SHP77 treated with DMSO at 0.1 percent for 48 hours (cell line): ENCODE results near the gene PRMT3.
A peak's percentile ranks its signal among the peaks of the same experiment; 100 is the strongest.
"Not testable (repeated sequence)": the region's sequence is repeated elsewhere in the genome, so short reads cannot be mapped to it uniquely, and the experiment has no call there.

Experiments
- DNase-seq: peaks from one replicate; lab custom pipeline; 2025; lab: John Stamatoyannopoulos, UW

The PRMT3 gene

DNA sequence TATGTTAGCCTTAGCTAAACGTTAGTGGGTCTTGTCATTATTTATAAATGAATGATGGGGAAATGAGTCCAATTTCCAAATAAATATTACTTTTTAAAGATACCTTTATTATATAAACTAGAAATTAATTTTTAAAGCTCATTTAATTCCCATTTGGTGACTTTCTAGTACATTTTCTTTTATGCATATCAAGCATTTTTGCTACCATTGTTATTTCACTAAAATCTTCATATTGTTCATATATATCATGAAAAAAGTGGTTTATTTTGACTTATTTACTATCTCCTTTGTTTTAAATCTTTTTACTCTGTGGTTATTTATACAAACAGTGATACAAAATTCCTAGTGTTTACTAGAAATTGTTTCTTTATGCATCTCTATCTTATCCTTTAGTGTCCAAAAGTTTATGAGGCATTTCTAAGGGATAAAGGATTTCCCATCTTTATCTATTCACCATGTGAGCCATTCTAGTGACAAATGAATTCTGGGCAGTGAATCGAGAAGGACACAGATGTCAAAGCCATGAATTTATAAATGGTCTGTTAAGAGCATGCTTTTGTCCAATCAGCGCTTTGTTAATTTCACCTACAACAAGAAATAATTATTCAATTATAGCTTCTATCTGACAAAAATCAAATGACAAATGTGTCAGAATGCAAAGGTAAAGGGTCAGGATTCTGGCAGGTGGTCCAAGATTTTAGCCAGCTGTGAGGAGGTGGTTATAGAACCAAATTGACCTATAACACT is 70.6 kb downstream of the PRMT3 start:
- DNase-seq, result no peak

DNA sequence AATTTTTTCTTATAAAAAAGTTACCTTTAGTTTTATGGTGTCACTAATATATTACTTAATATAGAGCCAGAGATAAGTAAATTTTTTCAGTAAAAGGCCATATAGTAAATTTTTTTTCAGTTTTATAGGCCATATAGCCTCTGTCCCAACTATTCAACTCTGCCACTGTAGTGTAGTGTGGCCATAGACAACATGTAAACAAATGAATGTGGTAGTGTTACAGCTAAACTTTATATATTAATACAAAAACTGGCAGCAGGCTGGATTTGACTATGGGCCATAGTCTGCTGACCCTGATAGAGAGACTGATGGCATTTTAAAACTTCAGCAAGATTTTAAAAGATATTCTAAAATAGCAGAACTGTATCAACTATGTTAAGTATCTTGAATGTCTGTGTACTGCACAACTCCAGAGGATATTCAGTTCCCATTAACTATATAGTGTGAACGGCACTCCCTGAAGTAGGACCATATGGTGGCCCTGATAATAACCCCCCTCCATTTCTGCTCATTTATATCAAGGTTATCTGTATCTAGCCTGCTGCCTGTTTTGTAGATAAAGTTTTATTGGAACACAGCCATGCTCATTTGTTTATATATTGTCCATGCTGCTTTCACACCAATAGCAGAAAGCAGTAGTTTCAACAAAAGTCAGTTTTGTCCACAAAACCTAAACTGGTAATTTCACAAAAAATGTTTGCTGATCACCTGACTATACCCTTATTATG is 71.6 kb downstream of the PRMT3 start:
- DNase-seq, result no peak

DNA sequence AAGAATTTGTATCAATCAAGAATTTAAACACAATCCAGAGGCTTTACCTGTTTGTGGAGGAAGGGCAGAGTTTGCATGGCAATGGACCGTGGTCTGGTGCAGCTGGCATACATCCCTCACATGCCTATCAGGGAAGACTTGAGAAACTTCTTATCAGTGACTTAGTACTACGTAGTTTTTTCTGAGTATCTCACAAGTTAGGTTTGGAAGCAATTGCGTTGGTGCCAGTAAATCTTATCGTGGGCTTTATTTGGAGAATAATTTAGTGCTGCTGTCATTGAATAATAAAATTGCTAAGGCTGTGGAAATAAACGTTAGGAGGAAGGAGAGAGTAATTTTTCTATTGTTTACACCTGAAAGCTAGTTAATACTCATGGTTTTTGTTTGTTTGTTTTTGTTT is 72.3 kb downstream of the PRMT3 start:
- no peak for DNase-seq

DNA sequence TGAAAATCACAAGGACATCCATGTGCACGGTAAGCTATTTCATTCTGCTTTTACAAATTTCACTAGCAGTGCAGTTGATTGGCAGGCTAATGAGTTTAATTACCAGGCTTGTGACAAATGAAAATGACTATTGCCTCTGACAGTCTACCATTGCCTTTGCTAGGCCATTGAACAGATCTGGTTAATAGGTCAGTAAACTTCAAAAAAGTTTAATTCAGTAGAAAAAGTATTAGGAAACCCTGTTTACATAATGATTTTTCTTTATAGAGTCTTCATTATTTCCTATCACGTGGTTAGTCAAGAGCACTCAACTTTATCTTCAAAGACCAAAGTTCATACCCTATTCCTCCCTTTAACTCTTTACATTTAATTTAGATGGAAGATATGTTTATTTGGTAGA is 77.0 kb downstream of the PRMT3 start:
- DNase-seq, result no peak

DNA sequence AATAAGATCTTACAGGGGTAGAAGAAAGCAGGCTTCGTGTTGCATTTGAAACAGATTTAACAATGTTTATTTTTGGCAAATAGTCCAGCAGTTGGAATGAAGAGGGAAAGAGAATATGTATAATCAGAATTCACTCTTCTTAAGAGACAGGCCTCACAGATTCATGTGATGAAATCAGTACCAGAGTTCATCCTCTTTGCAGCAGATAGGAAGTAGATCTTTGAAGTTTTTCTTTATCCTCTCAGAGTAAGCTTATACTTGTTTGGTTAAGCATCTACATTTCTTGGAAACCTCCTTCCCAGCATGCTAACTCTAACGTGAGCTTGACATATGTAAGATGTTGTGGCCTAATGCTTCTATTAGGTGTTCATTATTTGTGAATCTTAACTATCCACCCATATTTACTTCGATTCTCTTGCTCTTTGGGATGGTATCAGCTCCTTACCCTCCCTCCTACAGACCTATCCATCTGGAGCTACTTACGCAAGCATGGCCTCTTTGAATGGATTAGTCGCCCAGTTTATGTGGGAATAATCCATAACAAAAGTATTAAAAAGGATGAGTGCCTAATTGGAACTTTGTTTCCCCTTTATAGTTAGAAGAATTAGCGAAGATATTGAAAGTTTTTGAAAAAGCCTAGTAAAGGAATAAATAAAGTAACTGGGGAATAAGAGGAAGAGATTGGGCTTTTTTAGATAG is 80.1 kb downstream of the PRMT3 start:
- DNase-seq, result no peak

DNA sequence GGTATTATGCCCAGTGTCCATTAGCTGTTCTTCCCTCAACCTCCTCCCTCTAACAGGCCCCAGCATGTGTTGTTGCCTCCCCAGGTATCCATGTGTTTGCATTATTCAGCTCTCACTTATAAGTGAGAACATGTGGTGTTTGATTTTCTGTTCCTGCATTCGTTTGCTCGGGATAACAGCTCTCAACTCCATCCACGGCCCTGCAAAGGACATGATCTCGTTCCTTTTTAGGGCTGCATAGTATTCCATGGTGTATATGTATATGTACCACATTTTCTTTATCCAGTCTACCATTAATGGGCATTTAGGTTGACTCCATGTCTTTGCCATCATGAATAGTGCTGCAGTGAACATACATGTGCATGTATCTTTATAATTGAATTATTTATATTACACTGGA is 82.8 kb downstream of the PRMT3 start:
- no peak for DNase-seq

DNA sequence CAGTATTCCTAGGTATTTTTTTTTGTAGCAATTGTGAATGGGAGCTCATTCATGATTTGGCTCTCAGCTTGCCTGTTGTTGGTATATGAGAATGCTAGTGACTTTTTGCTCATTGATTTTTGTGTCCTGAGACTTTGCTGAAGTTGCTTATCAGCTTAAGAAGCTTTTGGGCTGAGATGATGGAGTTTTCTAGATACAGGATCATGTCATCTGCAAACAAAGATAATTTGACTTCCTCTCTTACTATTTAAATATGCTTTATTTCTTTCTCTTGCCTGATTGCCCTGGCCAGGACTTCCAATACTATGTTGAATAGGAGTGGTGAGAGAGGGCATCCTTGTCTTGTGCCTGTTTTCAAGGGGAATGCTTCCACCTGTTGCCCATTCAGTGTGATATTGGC is 84.4 kb downstream of the PRMT3 start:
- DNase-seq, result not testable (repeated sequence)

DNA sequence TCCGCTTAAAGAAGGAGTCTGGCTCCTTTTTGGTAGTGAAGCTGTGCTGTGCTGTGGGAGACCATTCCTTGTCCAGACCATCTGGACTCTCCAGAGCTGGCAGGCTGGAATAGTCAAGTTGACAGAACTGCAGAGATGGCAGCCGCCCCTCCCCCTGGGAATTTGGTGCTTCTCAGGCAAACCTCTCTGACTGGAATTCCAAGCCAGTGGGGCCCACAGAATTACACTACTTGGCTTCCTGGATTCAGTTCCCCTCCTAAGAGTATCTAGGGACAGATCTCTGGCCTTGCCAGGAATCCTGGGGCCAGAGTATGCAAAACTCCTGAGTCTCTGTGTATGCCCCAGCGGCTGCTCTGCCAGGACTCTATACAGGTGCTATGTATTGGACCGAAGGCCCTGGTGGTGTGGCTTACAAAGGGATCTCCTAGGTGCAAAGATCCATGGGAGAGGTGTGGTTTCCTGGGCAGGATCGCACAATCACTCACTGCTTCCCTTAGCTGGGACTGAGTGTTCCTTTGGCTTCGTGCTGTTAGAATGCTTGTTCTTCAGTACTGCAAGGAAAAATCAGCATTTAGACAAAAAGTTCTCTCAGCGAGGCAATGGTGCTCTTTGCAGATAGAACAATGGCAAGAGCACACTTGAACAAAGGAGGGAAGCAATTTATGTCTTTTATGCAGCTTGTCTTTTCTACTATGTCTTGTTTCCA is 86.8 kb downstream of the PRMT3 start:
- no peak for DNase-seq

DNA sequence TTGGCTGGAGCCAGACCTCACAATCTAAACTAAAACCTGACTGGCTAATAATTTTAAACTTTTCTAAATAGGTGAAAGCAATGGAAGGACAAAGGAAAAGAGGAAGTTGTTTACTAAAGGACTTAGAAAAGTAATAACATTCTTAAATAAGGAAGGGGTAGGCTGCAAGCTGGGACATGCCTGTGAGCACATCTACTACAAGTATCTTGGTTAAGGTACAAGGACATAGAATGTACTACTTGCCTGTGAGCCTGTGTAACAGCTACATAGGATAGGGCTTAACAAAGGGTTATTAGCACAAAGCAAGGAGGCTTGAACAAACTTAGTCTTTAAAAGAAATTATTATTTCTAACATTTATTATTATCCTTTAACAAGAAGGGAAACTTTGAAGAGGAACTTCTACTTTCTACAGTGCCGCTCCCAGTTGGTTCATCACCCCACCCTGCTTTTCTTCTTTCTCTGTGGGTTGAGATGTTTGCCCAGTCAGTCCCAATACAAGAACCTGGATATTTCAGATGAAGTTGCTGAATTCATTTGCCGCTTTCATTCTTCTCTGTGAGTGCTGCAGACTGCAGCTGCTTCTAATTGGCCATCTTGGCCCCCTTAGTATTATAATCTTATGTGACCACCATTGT is 87.5 kb downstream of the PRMT3 start:
- no peak for DNase-seq

DNA sequence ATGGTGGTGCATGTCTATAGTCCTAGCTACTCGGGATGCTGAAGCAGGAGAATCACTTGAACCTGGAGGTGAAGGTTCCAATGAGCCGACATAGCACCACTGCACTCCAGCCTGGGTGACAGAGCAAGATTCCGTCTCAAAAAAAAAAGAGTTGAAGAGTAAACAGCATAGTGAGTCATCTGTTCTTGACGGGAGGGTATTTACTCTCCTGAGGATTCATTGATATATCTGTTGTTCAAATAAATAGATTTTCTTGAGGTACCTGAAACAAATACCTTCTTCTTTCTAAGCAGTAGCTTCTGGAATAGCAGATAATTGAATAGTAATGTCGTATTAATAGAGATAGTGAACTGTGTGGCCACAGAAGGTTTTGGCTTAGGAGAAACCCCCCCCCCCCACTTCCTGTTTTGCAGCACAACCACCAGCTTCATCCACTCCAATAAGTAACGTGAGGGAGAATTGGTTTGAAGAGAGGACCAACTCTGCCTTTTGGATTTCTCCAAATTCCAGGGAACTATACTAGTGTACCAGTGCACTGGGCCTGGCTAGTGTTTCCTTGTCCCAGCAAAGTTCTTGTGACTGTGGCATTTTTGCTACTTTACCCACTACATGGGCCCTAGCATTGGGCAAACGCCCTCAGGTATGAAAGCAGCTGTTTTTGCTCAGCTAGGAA is 90.0 kb downstream of the PRMT3 start:
- no peak for DNase-seq

DNA sequence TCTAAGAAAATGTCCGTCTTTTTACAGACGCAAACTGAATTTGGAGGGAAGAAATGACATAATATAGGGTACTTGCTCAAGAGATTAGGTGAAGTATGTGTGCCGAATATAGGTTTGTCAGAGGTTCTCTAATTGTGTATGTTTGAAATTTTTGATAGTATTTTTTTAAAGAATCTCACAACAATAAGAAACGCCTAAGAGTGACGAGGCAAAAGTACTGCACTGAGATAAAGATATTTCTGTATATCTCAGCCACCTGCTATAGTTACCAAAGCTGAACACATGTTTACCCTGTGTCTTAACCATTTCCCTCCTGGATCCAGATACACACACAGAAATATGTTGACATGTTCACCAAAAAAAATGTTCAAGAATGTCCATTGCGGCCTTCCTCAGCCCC is 92.0 kb downstream of the PRMT3 start:
- DNase-seq, result no peak

DNA sequence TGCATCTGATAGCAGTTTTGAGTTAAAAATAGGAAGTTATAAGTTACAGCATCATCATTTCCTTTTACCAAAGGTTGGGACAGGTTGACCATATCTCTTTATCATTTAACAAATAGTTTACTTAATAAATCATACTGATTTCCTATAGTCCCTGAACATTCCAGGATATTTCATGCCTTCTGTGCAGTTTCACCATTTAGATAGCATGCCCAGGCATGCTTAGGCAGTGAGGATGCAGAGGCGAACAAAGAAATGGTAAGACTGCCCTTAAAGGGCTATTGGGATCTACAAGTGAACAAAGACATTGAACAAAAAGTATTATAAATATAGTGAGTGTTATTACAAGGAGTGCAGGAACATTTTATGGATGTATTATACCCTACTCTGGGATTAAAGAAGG is 96.4 kb downstream of the PRMT3 start:
- no peak for DNase-seq

DNA sequence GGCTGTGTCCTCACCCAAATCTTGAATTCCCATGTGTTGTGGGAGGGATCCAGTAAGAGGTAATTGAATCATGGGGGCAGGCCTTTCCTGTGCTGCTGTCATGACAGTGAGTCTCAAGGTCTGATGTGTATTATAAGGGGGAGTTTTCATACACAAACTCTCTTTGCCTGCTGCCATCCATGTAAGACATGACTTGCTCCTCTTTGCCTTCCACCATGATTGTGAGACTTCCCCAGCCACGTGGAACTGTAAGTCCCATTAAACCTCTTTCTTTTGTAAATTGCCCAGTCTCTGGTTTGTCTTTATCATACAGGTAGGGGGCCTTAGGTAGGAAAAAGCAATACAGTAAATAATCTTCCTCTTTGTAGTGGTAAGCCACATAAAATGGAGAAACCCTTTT is 96.9 kb downstream of the PRMT3 start:
- DNase-seq, result not testable (repeated sequence)

DNA sequence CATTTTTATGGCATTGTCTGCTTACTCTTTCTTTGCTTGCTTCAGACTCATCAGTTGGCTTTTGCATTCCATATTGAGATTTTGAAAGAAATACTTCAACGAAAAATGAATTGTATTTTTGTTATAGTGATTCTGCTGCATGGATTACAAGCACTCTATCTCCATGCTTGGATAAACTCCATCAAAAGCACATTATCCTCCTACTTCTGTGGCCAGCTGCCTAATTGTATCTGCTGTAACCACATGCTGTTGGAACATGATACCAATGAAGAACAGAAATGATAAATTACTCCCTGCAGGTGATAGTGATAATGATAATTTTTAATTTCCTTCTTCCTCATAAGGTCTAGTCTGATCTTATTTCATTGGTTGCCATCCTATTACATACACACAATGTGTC is 100.8 kb downstream of the PRMT3 start:
- peak; percentile 33 for DNase-seq

DNA sequence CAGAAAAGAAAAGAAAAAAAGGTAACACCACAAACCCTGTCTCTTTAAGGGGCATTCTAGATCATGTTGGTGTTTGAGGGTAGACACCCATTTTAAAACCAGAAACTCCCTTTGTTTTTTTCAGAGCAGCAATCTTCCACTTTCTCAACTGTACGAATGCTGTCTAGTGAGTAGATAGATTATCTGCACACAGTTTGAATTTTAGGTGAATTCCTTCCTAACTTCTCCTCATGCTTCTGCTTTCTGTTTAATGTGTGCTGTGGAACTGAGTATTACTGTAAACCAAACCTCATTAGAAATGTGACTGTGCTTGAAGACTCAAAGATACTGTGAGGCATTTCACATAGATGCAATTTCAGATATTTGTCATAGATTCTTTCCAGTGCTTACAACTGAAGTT is 102.4 kb downstream of the PRMT3 start:
- no peak for DNase-seq

DNA sequence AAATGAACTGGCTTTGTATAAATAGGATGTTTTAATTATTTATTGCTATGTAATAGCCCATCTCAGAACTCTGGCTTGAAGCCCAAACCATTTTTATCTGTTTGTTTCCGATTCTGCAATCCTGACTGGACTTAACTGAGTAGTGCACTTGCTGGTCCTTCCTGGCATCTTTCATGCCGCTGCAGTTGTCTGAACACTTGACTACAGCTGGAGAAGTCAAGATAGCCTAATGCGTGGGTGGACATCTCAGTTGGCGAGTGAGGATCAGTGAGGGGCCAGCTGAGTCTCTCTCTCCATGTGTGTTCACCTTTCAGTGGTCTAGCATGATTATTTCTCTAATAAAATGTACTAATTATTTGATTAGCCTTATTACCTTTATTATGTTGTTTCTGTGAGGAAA is 105.8 kb downstream of the PRMT3 start:
- no peak for DNase-seq

DNA sequence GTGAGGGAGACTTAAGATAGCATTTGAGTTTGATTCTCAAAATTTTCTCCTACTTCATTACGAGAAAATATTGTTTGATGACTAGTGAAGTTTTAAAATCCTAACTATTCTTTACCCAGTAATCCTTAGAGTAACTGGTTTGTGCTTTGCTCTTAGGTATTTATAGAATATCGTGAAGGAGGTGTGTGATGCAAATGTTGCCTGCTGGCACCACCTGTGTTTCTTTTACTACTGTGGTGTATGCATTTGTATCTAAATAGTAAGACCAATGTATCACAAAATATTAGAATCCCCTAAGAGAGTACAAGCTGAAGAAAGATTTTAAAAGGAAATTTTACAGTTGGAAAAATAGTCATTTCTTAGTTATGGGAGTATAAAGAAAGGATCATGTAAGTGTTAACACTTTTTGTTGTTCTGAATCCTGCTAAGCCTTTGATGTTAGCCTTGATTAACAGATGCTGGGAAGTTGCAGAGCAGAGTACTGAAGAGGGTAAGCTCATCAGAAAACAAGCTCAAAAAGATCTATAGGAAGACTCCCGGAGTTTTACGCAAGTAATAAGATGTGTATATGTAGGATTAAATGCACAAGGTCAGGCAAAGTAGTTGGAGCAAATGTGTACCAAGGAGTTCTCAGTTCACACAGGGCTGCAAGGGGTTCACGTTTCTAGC is 109.7 kb downstream of the PRMT3 start:
- DNase-seq, result no peak

DNA sequence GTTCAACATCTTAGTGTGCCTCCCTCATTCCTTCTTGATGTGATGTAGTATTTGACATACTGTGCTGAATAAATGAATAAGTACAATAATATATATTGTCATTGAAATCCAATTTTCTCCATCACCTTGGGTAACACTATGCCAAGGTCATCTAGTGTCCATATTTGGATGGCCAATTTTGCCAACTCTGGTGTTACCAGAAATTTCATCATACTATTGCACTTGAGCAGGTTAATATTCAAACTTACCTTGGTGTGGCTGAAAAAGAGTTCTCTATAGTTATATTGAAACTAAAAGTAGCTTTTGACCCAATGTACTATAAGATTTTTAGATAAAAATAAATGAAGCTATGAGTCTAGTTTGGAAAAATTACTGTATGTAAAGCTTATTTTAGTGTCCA is 113.7 kb downstream of the PRMT3 start:
- no peak for DNase-seq

DNA sequence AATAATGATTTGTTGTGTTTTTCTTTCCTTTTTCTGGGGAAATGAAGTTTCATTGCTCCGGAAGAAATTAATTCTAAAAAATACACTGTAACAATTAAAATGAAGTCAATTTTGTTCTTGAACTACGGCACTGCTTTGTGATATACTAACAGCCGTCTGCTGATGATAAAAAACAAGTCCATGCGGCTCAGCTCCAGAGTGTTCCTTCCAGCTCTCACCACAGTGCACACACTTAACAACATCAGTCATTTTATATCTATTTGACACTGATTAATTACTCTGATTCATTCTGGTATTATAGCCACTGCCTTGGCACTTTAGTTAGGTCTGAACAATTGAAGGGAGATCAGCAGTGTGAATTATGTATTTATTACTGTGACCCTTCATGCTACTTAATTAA is 114.5 kb downstream of the PRMT3 start:
- no peak for DNase-seq

DNA sequence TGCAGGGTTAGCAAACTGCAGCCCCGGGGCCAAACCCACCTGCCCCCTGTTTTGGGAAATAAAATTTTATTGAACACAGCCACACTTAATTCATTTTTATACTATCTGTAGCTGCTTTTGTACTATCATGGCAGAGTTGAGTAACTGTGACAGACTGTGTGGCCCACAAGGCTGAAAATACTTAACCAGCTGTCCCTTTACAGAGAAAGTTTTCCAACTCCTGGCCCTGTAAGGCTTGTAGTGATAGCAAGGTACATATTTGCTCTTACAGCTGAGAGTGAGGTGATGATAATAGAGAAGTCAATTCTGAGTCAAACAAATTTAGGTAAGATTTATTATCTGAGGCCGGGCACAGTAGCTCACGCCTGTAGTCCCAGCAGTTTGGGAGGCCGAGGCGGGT is 124.5 kb downstream of the PRMT3 start:
- DNase-seq, result peak; percentile 27

DNA sequence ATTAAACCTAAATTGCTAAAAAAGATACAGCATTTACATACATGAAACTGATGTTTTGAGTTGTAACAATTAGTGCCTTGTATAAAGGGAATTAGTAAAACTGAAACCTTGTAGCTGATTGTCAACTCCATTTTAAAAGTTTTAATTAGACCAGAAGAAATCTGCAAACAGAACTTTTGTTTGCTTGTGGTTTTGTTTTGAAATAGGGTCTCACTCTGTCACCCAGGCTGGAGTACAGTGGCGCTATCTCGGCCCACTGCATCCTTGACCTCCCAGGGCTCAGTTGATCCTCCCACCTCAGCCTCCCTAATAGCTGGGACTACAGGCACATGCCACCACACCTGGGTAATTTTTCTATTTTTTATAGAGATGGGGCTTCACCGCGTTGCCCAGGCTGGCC is 125.4 kb downstream of the PRMT3 start:
- DNase-seq, result no peak
